HFF-Myc (cell line): ENCODE measurements around the gene LAMTOR4.
A peak's percentile ranks its signal among the peaks of the same experiment; 100 is the strongest.

Experiments
- DNase-seq: peaks from one replicate; pipeline ENCODE4 v3.0.0-alpha.2; 2011; ENCODE audit warnings: low read depth; ENCODE audit errors: extremely low read depth
- H3K4me3 ChIP-seq: replicated peaks from 2 replicates; pipeline ENCODE4 v1.5.1; 2011; ENCODE audit warnings: low read depth, mild to moderate bottlenecking, control low read depth, low read length
- CTCF ChIP-seq: IDR thresholded peaks from 2 replicates; pipeline ENCODE4 v1.5.1; 2012; ENCODE audit warnings: mild to moderate bottlenecking, low read depth, low read length, control low read depth; ENCODE audit errors: missing control alignments

The LAMTOR4 gene

DNA sequence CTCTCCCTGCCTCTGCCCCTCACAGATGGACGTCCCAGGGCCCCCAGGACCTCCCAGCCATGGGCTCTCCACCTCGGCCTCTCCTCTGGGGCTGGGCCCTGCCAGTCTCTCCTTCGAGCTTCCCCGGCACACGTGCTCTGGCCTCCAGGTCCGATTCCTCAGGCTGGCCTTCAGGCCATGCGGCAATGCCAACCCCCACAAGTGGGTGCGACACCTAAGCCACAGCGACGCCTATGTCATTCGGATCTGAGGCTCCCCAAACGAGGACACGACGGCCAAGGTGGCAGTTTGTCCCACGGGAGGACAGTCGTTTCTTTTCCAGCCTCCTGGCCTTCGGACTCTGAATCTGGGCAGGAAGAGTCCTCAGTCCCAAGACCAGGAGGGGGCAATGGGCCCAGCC is 42.1 kb upstream of the LAMTOR4 start:
- no peak for DNase-seq
- no peak for TF ChIP-seq CTCF
- no peak overlapping the region for H3K4me3 ChIP-seq

- no peak overlapping the region for H3K4me3 ChIP-seq
- no peak for DNase-seq
- TF ChIP-seq CTCF, result no peak
Measured at GRCh38 chr7:100107125-100107737, 41.5 kb upstream of the LAMTOR4 start.

DNA sequence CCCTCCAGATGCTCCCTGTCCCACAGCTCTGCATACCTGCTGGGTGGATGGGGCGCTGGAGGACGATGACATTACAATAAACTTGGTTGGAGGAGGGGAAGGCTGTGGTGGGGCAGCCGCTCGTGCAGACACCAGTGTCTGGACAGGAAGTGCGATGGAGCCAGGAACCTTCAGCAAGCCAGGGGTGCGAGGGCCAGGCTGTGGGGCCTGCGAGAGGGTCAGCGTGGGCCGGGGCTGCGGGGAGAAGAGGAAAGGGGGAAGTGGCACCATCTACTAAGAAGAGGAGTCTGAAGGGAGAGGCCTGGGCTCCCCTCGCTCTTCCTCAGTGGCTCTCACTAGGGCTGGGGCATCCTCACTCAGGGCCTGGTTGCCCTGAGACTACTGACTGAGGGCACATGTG is 40.8 kb upstream of the LAMTOR4 start:
- DNase-seq, result no peak

DNA sequence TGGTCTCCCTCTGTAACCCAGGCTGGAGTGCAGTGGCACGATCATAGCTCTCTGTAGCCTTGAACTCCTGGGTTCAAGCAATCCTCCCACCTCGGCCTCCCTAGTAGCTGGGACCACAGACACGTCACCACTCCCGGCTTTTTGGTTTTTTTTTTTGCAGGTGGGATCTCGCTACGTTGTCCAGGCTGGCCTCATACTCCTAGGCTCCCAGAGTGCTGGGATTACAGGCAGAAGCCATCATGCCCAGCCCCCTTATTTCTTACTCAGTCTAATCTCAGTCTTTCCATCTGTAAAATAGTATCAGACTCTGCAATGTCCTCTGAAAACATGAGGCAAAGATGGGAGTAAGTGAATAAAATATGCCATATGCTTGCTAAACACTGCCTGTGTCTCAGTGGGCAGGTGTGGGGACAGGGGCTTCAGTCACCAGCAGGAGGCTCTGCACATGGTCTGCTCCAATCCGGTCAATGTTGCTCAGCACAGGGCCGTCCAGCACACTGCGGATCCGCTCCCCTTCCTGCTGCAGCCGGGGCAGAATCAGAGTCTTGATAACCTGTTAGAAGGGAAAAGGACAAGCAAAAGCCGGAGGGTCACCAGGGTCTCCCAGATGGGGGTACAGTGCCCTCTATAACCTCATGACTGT is 39.1 kb upstream of the LAMTOR4 start:
- H3K4me3 ChIP-seq, result no peak overlapping the region
- no peak for DNase-seq
- TF ChIP-seq CTCF, result peak; percentile 17

More for the DNA sequence above, 40.8 kb upstream of the LAMTOR4 start:
- TF ChIP-seq CTCF, result no peak
- no peak overlapping the region for H3K4me3 ChIP-seq

GRCh38 chr7:100111156-100111555 is 37.6 kb upstream of the LAMTOR4 start:
- DNase-seq, result no peak
- H3K4me3 ChIP-seq, result no peak overlapping the region
- TF ChIP-seq CTCF, result no peak

GRCh38 chr7:100111914-100112313 is 36.8 kb upstream of the LAMTOR4 start:
- no peak overlapping the region for H3K4me3 ChIP-seq
- TF ChIP-seq CTCF, result no peak
- DNase-seq, result no peak

DNA sequence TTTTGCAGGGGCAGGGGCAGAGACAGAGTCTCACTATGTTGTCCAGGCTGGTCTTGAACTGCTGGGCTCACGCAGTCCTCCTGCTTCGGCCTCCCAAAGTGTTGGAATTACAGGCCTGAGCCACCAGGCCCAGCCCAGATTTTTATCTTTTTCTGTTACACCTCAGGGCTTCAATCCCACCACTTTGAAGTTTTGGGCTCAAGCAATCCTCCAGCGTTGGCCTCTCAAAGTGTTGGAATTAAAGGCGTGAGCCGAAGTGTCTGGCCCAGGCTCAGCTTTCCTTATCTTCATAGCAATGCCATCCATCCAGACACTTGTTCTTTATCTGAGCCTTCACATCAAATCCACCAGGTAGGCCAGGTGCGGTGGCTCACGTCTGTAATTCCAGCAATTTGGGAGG is 33.7 kb upstream of the LAMTOR4 start:
- no peak overlapping the region for H3K4me3 ChIP-seq
- no peak for TF ChIP-seq CTCF

More for the DNA sequence above, 33.7 kb upstream of the LAMTOR4 start:
- no peak for DNase-seq
